HG02610 (cell line): ENCODE data around the gene EFNA5.
A peak's percentile ranks its signal among the peaks of the same experiment; 100 is the strongest.

Source experiments
- ATAC-seq: cut with Tn5 transposase; IDR thresholded peaks from one replicate; pipeline ENCODE4 v1.9.1; 2021; ENCODE audit warnings: mild to moderate bottlenecking, moderate library complexity; ENCODE audit not compliant: unreplicated experiment

The EFNA5 gene

DNA sequence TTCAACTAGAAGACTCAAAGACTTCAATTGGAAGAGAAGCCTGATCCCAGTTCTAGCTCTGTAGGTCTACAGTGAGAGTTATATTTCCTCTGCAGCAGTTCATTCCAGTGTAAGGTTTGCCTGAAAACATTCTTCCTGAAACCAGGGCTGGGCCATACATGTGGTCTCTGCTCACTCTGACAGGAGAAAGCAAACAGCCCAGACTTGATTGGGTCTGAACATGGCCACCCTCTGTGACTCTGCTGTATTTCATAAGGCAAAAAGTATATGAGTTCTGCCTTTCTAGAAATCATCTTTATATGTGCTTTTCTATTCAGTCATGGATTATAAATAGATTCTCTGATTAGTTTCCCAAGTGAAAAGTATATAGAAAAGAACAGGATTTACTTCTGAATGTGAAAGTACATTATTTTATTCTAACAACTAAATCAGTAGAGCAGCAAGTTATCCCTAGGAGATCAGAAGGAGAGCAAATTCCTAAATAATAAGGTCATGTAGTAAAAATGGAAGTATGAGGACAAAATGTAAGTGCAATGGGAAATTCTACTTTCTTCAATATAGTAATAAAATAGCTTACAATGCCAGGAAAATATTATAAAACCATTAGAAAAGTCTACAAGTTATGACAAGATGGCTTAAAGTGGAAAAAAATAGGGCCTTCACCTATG, 144.3 kb downstream of the EFNA5 start:
- ATAC-seq, result no peak

DNA sequence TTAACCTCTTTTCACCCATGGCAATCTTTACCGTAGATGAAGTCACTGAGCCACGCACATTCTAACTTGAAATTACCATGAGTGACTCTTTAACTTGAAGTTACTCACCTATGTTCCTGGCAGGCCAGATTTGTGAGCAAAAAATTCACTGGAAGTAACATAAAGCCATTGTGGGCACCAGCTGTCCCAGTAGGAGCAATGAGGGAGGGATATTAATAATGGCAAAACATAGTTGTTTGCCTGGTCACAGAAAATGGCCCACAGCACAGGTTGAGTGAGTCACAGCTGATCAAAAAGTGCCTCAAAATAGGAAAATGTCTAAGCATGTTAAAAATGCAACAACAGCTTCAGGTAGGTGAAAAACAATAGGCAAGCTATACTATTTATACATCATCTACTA, 146.6 kb downstream of the EFNA5 start:
- no peak for ATAC-seq

DNA sequence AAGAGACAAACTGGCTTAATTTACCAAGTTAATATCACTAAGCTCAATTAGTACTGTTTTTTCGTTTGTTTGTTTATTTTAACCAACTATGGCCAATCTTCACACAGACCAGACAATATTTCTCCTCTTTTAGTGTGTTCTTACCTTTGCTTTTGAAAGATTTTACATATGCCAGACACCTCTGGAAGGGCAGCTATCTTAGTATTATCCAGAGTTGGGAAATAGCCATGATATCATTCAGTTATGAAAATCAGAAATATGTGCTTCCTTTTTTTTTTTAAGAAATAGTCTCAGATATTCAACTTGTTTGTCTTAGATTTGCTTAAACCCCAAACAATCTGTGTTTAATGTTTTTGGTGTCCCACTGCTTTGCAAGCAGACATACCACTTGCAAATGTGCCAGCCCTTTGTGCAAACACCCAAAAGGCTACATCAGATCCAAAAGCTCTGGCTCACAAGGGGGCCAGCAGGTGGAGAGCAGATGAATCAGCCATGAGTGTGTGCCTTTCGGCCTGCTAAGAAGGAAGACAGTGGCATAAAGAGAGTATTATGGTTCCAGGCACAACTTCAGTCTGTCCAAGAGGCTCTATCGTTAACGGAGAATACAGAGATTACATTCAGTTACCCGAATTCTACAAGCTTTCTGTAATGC, 147.6 kb downstream of the EFNA5 start:
- no peak for ATAC-seq

DNA sequence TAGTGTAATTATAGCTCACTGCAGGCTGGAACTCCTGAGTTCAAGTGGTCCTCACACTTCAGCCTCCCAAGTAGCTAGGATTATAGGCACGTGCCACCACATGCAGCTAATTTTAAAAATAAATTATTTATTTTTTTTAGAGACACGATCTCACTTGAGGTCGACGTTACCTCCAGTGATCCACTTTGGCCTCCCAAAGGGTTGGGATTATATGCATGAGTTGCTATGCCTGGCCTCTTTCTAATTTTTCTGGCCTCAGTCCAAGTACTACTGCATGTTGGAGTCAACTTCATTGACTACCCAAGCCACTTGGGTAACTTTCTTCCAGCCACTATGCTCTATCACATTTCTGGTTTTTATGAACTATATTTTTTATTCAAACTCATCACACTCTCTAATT, 148.3 kb downstream of the EFNA5 start:
- no peak for ATAC-seq

DNA sequence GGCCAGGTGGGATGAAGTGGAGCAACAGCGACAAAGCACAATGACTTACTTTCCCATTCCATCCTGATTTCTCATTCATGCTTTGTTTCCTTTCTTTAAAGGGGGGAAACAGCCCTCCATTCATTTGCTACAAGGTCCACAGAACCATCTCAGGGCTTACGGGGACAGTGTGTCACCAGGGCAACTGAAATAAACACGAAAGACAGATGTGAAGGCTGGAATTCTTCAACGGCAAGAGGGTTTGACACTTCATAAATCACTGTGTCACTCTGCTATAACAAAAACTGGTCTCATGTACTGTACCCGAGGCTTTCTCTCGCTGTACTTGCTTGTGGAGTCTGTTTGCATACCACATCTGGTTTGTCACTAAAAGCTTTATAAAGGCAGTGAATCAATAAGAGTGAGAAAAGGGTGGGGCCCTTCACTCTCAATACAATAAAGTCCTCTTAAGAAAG, 150.8 kb downstream of the EFNA5 start:
- ATAC-seq, result peak; percentile 69

DNA sequence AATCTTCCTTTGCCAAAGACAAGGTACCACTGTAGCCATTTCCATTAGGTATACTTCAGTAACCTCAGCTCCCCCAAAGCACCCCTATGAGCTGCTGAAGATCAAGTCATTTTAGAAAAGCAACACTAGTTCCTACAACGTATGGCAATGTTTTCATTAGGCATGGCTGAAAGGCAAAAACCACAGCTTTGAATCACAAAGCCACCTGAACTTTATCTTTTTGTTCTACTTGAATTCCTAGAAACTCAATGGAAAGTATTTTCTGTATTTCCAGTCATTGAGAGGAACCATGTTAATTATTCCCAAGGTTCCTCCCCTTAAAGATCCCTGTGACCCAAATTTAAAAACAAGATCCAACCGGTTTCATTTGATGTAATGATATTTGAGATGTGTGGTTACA, 152.1 kb downstream of the EFNA5 start:
- no peak for ATAC-seq

DNA sequence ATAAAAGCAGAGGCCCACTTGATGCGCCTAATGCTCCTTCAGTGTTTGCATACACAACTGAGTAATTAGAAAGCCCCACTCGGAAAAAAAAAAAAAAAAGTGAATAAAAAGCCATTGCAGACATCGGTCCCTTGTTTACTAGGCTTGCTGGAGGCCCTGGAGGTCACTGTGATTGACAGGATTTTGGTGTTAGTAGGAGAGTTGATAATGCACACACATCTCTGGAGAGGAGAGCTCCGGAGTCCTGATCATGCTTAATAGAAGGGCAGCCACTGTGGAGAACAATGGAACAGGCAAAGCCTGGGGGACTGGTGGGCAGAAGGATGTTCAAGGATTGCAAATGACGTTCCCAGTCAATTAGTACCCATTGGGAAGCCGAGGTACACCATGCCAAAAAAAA, 152.5 kb downstream of the EFNA5 start:
- no peak for ATAC-seq

DNA sequence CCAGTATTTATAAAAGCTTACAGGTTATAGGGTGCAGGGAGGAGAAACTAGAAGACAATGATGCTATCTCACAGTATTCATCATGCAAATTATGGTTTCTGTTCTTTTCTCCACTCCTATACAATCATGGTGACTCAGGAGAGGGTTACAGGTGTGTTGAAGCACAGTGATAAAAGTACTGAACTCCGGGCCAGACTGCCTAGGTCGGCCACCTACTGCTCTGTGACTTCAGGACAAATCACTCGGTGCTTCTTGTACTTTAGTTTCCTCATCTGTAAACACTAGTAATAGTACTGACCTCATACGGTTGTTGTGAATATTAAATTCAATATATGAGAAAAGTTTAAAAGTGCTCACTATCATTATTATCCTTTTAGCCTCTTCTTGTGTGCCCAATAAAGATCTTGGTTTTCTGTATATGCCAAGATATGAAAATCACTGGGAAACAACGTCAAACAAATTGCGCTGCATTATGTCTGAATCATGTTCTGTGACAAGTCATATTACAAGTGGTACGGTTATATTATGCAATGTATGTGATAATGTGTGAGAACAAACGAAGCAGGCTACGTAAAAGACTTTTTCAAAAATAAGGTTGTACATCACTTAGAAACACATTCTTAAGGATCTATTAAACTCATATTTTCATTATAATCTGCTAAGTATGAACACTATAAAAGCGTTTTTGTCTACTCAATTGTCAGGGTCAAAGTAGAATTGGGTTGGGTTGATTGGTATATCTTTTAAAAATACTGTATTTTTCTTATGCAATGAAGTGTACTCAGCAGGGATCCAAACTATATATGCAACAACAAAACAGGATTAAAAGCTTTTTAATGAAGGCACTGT, 153.3 kb downstream of the EFNA5 start:
- ATAC-seq, result peak; percentile 43

DNA sequence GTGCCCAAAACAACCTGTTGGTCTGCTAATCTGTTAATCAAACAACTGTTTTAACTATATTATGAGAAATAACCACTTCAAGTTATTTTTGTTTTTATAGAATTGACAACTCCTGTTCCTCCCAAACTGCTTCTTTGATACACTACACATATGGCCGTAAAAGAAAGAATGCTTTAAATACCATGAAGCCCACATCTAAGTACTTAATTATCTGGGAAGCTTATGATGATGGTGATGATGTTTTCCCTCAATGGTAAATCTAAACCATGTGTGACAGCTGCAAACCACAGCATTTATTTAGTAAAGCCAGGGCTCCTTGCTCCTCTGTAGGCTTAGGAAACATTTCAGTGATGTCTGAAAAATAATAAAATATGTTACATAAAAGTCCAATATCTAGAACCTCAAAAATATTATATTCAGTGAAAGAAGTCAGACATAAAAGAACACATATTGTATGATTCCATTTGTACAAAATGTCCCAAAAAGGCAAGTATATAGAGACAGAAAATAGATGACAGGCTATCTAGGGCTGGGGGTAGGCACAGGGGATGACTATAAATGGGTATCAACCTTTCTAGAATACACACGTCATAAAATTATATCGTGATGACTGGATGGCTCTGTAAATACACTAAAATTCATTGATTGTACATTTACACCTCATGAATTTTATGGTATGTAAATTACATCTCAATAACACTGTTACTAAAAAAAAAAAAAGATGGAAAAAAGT, 154.1 kb downstream of the EFNA5 start:
- ATAC-seq, result no peak

DNA sequence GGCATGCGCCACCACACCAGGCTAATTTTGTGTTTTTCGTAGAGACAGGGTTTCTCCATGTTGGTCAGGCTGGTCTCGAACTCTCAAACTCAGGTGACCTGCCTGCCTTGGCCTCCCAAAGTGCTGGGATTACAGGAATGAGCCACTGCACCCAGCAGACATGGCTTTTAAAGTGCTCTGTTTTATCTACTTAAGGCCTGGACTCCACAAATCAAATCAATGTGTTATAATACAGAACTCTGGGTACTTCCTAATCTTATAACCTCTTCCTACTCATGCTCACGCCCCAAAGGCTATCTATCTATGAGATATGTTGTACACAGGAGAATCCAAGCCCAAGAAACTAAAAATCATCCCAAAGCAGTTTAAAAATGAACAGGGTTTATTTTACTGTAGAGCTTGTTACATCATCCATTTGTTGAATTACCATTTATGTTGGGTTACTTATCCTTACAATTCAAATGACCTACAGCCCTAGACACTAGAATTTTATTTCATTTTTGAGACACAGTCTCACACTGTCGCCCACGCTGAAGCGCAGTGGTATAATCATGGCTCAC, 155.1 kb downstream of the EFNA5 start:
- ATAC-seq, result no peak

DNA sequence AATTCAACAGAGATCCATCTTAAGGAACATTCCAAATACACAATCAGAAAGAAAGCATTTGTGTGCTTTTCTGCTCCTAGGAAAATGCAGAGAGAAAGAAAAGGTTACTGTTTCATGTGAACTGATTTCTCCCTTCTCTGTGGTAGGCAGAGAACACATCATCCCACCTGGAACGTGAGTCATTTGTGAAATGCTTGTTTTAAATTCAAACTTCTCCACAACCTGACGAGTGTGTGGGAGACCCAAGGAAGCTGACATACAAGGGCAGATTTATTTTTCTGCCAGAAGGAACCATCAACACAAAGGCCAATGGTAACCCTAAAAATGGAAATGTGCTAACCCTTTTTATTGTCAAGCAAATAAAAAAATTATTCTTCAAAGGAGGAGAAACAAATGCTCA, 156.4 kb downstream of the EFNA5 start:
- peak; percentile 38 for ATAC-seq

DNA sequence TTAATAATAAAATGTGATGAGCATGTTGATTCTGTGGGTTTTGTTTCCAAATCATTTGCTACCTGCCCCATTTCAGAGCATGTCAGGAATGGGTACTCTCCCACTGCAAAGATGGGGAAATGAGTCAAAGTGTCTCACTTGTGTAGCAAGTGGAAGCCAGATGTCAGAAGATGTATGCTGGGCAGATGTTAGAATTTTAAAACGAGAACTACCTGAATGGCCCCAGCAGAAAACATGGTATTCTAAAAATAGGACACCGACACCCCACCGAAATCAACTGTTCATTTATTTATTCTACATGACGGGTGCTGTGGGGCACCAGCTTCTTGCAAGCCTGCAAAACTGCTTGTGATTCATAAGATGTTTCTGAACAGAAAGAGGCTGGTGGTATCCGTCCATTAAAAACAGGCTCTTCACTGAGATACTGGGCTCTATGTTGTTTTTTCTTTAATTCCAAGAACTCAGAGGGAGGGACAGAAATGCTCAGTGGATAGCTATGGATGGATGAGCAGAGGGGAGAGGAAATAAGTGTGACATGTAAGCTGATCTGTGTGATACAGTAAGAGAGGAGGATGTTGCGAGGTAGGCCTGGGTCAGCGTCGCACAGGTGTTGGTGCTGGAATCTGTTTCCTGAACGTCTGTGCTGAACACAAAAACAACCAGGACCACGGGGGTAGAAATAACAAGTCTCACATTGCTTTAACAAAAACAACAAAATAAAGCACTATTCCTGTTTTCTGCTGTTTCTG, 157.2 kb downstream of the EFNA5 start:
- peak; percentile 47 for ATAC-seq

DNA sequence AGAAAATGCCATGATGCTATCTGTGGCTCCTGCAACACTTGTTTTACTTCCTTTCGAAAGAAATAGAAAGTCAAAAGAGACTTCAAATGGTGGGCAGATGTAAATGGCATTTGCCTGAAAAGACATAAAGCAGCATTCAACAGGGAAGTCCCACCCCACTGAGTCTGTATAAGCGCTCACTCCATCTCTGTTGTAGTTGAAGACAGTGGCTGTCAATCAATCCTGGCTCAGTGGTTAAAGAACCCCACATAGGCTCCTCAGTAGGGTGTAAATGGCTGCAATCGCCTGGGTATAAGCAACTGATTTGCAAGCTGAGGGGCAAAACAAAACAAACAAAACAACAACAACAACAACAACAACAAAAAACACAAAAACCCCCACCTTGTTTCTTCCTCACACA, 158.7 kb downstream of the EFNA5 start:
- peak; percentile 39 for ATAC-seq

DNA sequence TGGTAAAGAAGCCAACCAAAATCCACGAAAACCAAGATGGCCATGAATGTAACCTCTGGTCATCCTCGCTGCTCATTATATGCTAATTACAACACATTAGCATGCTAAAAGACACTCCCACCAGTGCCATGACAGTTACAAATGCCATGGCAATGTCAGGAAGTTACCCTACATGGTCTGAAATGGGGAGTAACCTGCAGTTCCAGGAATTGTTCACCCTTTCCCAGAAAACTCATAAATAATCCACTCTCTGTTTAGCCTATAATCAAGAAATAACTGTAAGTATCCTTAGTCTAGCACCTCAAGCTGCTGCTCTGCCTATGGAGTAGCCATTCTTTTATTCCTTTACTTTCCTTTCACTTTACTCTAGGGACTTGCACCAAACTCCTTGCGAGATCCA, 160.6 kb downstream of the EFNA5 start:
- no peak for ATAC-seq

DNA sequence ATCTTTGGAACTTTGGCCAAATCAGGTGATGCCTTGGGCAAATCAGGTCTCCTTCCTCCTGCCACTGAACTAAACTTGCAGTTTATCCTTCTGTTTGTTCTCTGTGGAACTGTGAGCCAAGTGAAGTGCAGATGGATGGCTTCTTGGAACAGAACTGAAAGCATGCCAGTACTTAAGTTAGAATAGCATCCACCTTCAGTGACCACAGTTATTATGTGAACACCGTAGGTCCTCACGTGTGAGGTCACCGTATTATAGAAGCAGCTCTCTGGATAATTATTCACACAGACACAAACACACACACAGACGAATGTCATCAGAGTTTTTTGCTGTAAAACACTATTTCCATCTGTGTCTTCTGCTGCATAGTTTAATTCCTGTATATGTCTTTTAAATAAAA, 162.6 kb downstream of the EFNA5 start:
- ATAC-seq, result no peak

DNA sequence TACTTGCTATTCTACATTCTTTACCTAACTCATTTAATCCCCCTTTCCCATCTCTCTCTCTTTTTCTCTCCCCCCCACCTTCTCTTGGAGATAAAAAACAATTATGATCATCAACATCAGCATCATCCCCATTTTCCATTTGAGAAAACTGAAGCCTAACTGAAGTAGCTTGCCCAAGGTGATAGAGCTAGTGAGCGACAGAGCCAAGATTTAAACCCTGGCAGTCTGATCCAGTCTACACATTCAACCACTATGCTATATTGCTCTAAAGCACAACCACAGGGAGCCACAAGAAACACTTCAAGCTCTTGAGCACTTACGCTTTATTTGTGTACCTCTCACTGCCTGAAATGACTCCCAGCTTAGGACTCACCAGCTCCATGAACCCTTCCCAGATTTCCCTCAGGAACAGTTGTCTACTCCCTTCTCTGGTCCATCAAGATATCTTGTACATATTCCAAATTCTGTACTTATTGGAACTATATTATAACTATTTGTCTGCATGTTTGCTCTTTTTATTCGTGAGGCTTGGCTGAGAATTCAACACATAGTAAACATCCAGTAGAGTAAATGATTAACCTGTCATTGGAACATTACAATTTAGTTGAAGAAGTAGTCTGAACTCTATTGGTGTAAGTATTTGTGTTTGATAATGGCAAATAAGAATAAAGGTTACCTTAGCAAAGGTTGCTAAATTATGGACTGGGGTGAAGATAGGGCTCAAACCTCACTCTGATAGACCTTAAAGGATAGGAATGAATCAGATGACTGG, 164.8 kb downstream of the EFNA5 start:
- ATAC-seq, result no peak

DNA sequence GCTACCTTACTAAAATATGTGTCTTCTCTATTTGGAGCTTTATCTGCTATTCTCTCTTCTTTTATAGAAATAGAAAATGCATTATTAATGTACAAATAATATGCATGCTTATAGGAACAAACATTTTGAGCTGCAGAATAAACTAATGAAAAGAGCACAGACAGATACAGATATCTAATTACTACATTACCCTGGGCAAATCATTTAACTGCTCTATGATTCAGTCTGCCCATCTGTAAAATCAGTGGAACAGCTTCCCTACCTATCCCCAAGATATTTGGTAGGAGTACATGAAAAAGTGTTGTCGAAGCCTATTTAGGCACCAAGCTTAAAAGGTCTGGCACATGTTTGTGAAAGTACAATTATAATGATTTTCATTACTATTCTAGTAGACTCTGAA, 166.3 kb downstream of the EFNA5 start:
- ATAC-seq, result no peak

DNA sequence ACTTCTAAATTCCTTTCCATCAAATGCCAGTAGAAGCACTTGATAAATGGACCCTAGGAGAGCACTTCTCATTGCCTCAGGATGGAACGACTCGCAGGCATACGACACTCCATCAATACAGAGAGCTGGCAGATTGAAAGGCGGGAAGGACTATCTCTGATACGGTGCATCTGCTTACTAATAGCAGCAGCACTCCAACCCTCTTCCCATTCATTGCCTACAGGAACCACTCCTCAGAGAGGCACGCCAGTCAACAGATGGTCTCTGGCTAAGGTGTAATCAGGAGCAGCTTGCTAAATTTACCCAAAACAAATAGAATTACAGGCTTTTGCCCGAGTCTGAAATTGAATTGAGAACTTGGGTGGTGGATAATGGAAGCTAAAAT, 168.1 kb downstream of the EFNA5 start:
- no peak for ATAC-seq

DNA sequence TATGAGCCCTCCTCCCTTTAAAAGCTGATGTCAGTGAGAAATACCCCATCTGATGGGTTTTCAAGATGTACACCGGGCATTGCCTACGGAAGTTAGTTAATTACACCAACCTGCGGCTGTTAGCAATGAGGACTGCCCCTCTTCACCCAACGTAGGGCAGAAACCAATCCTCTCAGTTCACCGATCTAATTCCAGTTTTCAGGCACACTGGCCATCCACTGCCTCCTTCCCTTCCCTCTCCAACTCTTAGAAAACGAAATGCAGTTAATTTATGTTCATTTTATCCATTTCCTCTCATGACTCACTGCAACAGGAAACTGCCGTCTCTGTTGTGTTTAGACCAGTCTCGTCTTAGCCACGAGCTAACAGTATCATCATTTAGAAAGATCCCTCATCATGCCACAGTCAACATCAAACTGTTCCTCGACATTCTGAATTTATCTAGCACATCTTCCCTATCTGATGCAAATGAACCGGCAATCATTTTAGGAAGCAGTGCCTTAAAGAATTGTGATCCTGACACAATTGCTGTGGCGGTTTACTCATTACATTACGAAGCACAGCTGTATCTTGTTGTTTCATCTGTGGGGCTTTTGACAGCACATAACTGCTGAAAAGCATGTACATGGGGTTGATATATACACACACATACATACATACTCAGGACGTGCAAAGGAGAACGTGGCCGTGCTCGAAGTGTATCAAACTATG, 168.6 kb downstream of the EFNA5 start:
- ATAC-seq, result no peak
